ENCODE measurements around the gene RAB3IL1.
A peak's percentile ranks its signal among the peaks of the same experiment; 100 is the strongest.

RAB3IL1 gene

DNA sequence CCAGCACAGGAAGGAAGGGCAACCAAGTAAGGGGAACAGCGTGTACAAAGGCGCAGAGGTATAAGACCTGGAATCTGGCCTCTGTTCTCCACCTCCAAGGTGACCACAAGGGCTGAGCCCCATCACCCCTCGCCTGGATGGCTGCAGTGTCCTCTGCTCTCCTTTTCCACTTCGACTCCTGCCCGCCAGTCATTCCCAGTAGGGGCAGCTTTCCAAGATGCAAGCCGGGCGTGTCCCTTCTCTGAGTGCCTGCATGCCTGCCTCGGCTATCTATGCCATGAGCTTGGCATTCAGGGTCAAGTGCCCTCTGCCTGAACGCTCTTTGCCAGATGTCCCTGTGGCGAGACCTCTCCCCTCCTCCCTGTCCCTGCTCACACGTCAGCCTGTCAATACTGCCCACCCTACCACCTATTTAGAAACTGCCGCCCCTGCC, 43.0 kb downstream of the RAB3IL1 start:
- DNase-seq (ENCODE audit: low spot score in 2 of 2): no peak
- Histone ChIP-seq H3K9me3 (no peaks in the 10 kb centered on the region), H3K27me3 (ENCODE audit: low read depth) (no peaks in the 10 kb centered on the region), H3K4me3 (no peak overlapping the region), H3K36me3 (replicated peaks) (no peaks in the 10 kb centered on the region), H3K4me1 (peaks cover 3% of the 10 kb centered on the region)
- in situ Hi-C loops (cut with MboI; ENCODE audit: low sequenced_read_pairs): no loop called here

DNA sequence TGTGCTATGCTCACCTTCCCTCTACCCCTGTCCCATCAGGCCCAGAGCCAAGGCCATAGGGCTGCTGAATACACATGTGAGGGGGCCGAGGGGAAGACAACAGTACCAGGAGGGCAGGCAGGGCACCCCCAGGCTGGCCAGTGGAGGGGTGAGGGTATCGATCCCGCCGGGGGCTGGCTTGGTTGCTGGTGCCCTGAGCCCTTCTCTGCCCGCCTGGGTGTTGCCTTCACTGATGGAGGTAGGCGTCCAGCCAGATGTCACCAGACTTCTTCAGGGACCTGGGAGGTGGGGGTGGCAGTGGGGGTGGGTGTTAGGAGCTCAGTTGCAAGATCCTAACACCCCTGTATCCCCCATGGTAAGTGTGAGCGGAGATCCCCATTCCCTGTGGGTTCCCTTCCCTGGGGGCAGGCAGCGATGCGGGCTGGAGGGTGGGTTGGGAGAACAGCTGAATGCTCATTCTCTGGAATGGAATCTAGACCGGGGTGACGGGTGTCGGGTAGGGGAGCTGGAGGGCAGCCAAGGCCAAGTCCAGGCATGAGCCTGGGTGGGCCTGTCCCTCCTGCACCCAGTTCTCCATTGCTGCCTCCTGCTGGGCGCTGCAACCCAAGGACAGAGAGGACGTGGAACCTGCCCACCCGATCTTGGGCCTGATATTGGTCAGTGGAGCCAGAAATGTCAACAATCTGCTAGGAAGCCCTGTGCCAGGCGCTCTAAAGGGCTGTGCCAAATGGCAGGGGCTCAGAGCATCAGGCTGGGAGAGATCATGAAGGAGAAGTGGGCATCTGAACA, 43.6 kb downstream of the RAB3IL1 start:
- Histone ChIP-seq H3K4me3 (no peak overlapping the region), H3K4me1 (peaks cover 3% of the 10 kb centered on the region), H3K9me3 (no peaks in the 10 kb centered on the region), H3K36me3 (replicated peaks) (no peaks in the 10 kb centered on the region), H3K27me3 (ENCODE audit: low read depth) (no peaks in the 10 kb centered on the region)
- in situ Hi-C loops (cut with MboI; ENCODE audit: low sequenced_read_pairs): no loop called here
- DNase-seq (ENCODE audit: low spot score in 2 of 2): no peak

DNA sequence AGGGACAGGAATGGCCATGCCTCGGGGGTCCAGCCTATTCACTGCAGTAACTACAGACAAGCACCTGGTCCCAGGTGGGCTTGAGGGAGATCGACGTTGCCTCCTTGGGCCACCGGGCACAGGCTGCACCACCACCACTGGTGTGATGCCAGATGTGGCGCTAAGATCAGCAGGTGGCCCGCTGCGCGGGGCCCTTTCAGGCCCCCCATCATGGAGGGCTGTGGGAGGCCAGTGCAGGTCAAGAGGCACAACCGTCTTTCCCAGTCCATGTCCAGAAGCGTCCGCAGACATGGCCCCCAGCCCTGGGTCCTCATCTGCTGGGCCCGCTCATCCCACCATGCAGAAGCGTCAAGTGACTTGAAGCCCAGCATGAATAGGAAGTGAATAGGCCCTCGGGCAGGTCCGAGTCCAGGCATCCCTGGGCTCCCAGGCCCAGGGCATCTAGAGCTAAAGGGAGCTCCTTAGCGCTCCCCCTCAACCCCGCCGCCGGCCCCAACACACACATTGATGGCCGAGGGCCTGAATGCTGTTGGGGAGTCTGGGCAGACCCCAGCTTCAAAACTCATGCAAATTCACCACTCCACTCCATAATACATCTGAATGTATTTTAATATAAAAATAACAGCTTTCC, 44.3 kb downstream of the RAB3IL1 start:
- no peak for DNase-seq (ENCODE audit: low spot score in 2 of 2)
- in situ Hi-C loops (cut with MboI; ENCODE audit: low sequenced_read_pairs): no loop called here

DNA sequence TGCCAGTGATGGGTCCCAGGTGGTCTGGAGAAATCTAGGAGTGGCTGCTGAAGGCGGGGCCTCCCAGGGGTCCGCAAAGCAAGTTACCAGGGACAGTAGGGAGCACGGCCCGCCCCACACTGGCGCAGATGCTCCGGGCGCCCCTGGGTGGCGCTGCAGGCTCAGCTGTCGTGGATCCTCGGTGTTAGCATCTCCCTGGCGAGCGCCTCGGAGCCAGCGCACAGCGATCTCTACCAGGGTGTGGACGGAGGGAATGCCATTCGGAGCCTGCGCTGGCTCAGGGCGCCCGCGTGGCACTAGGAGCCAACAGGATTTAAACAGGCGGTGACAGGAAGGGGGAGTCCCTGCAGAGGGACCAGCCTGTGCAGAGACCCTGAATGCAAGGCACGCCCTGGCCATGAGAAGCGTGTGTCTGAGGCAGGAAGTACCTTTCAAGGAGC, 46.2 kb downstream of the RAB3IL1 start:
- Histone ChIP-seq H3K4me3 (no peak overlapping the region), H3K9me3 (no peaks in the 10 kb centered on the region), H3K36me3 (replicated peaks) (no peaks in the 10 kb centered on the region), H3K4me1 (peaks cover 3% of the 10 kb centered on the region), H3K27me3 (ENCODE audit: low read depth) (no peaks in the 10 kb centered on the region)
- in situ Hi-C loops (cut with MboI; ENCODE audit: low sequenced_read_pairs): no loop called here
- peak; percentile 74 to 91 for DNase-seq (ENCODE audit: low spot score in 2 of 2)

More for the DNA sequence above, 44.3 kb downstream of the RAB3IL1 start:
- Histone ChIP-seq H3K4me3 (no peak overlapping the region), H3K4me1 (peaks cover 3% of the 10 kb centered on the region), H3K9me3 (no peaks in the 10 kb centered on the region), H3K27me3 (ENCODE audit: low read depth) (no peaks in the 10 kb centered on the region), H3K36me3 (replicated peaks) (no peaks in the 10 kb centered on the region)

DNA sequence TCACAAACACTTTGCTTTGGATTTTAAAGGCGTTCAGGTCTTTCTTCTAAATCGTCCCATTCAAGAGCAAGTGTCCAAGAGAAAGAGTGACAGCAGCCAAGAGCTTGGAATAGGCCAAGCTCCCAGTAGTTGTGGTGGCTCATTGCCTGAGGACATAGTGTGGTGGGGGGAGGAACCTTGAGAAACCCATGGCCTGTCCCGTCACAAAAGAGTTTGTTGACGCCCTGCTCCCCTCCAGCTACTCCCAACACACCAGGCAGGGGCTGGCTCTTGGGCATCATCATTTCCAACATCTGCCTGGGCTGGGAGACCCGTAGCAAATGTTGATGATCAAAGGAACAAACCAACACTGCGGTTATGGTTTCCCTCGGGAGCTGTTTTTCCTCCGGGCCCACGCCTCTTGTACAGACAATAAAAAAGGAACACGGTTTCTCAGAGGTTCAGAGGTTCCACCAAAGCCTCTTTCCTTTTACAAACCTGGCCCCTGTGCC, 46.8 kb downstream of the RAB3IL1 start:
- H3K27me3 ChIP-seq (ENCODE audit: low read depth): no peaks in the 10 kb centered on the region
- no peak for DNase-seq (ENCODE audit: low spot score in 2 of 2)
- H3K4me3 ChIP-seq: no peak overlapping the region
- peaks cover 3% of the 10 kb centered on the region for H3K4me1 ChIP-seq
- peaks cover 5% of the 10 kb centered on the region for H3K36me3 ChIP-seq (replicated peaks)
- in situ Hi-C loops (cut with MboI; ENCODE audit: low sequenced_read_pairs): no loop called here
- H3K9me3 ChIP-seq: no peaks in the 10 kb centered on the region

DNA sequence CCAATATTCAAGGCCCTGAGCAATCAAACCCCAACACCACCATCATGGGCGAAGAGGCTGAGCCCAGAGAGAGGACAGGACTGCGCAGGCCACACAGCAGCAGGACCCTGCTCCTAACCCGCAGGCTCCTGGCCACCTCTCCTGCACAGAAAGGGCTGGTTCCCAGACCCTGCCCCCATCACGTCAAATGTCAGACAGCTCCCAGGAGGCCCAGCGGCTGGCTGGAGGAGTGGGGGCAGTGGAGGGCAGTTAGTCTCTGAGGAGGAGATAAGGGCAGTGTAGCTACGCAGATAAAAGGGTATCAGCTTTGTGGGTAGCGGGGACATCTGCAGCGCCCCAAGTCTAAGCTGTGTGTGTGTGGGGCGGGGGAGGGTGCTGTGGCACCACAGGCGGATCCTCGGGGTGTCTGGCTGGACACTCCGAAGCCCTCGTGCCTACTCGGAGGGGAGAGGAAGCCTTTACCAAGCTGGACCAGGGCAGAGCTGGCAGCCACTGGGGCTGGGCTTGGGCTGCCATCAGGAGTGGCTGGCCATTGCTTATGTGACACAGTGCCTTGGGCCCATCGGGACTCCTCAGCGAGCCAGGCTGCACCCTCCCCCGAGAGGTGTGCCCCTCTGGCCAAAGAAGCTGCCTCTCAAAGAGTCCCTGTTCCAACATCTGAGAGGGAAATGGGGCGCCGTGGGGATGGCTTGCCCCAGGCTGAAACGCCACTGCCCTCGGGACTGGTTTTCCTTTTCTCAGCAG, 47.5 kb downstream of the RAB3IL1 start:
- Histone ChIP-seq H3K27me3 (ENCODE audit: low read depth) (no peaks in the 10 kb centered on the region), H3K9me3 (no peaks in the 10 kb centered on the region), H3K4me3 (no peak overlapping the region), H3K36me3 (replicated peaks) (peaks cover 12% of the 10 kb centered on the region), H3K4me1 (peaks cover 3% of the 10 kb centered on the region)
- in situ Hi-C loops (cut with MboI; ENCODE audit: low sequenced_read_pairs): no loop called here
- DNase-seq (ENCODE audit: low spot score in 2 of 2): no peak

DNA sequence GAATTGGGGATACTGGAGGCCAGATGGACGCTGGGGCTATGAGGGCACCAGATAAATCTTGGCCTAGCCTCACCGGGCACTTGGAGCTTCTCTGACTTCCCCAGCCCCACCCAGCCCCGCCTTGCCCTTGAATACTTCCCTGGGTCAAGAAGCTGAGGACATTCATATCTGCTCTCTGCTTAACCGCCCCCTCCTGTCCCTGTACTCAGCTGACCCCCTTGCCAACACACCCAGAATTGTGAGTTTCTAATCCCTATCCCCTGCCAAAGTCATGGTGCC, 48.0 kb downstream of the RAB3IL1 start:
- Histone ChIP-seq H3K4me1 (peaks cover 3% of the 10 kb centered on the region), H3K4me3 (no peak overlapping the region), H3K27me3 (ENCODE audit: low read depth) (no peaks in the 10 kb centered on the region), H3K9me3 (no peaks in the 10 kb centered on the region), H3K36me3 (replicated peaks) (peaks cover 12% of the 10 kb centered on the region)
- in situ Hi-C loops (cut with MboI; ENCODE audit: low sequenced_read_pairs): no loop called here
- DNase-seq (ENCODE audit: low spot score in 2 of 2): no peak

DNA sequence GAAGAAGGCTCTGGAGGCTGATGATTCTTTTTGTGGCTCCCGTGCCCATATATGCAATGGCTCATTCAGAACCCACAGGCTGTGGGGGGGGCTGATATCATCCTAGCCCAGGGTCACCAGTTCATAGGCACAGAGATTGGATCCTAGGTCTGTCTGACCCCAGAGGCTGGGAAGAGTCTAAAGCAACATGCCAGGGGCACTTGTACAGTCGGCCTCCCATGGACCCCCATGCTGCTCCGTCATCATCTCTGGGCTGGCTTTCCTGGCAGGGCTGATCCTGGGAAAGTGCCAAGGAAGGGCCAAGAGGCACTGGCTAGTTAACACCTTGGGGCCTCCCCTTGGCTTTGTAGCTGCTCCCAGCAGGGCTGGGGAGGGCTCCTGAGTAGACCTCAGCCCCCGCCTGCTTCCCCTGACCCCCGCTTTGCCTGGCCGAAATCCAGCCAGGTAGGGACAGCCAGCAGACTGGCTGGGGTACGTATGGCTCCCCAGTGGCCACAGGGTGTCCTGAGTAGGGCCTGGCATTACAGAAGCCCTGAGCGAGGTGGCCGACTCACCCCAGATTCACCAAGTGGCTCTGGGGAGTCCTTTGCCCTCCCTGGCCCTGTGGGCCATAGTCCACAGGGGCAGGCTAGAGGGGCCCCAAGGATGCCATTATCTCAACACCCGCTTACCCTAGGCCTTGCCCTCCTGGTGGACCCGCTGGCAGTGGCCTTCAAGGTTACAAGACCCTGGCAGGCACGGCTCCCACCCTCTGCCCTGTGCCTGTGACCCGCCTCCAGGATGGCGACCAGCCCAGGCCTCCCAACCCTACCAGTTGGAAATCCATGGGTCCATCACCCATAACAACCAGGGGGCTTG, 48.6 kb downstream of the RAB3IL1 start:
- peaks cover 12% of the 10 kb centered on the region for H3K36me3 ChIP-seq (replicated peaks)
- DNase-seq (ENCODE audit: low spot score in 2 of 2): no peak
- H3K4me1 ChIP-seq: peaks cover 3% of the 10 kb centered on the region
- H3K9me3 ChIP-seq: no peaks in the 10 kb centered on the region
- in situ Hi-C loops (cut with MboI; ENCODE audit: low sequenced_read_pairs): no loop called here
- no peak overlapping the region for H3K4me3 ChIP-seq
- no peaks in the 10 kb centered on the region for H3K27me3 ChIP-seq (ENCODE audit: low read depth)

DNA sequence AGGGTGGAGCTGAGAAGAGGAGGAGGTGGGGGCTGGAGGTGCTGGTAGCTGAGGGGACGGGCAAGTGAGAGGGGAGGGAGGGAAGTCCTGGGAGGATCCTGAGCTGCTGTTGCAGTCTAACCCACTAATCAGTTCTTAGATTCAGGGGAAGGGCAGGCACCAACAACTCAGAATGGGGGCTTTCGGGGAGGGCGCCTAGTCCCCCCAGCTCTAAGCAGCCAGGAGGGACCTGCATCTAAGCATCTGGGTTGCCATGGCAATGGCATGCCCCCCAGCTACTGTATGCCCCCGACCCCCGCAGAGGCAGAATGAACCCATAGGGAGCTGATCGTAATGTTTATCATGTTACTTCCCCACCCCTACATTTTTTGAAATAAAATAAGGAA, 50.4 kb downstream of the RAB3IL1 start:
- no peaks in the 10 kb centered on the region for H3K9me3 ChIP-seq
- H3K4me1 ChIP-seq: peaks cover 3% of the 10 kb centered on the region
- no peak overlapping the region for H3K4me3 ChIP-seq
- peaks cover 24% of the 10 kb centered on the region for H3K36me3 ChIP-seq (replicated peaks)
- DNase-seq (ENCODE audit: low spot score in 2 of 2): no peak
- in situ Hi-C loops (cut with MboI; ENCODE audit: low sequenced_read_pairs): no loop called here
- no peaks in the 10 kb centered on the region for H3K27me3 ChIP-seq (ENCODE audit: low read depth)

DNA sequence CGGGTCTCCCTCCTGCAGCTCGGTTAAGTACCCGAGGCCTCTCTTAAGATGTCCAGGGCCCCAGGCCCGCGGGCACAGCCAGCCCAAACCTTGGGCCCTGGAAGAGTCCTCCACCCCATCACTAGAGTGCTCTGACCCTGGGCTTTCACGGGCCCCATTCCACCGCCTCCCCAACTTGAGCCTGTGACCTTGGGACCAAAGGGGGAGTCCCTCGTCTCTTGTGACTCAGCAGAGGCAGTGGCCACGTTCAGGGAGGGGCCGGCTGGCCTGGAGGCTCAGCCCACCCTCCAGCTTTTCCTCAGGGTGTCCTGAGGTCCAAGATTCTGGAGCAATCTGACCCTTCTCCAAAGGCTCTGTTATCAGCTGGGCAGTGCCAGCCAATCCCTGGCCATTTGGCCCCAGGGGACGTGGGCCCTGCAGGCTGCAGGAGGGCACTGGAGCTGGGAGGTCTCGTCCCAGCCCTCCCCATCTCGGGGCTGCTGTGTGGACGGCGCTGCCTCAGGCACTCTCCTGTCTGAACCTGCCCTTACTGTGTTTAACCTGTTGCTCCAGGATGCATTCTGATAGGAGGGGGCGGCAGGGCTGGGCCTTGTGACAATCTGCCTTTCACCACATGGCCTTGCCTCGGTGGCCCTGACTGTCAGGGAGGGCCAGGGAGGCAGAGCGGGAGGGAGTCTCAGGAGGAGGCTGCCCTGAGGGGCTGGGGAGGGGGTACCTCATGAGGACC, 51.0 kb downstream of the RAB3IL1 start:
- Histone ChIP-seq H3K27me3 (ENCODE audit: low read depth) (no peaks in the 10 kb centered on the region), H3K36me3 (replicated peaks) (peaks cover 28% of the 10 kb centered on the region), H3K4me1 (peaks cover 1% of the 10 kb centered on the region), H3K9me3 (no peaks in the 10 kb centered on the region), H3K4me3 (no peak overlapping the region)
- in situ Hi-C loops (cut with MboI; ENCODE audit: low sequenced_read_pairs): no loop called here
- DNase-seq (ENCODE audit: low spot score in 2 of 2): no peak

DNA sequence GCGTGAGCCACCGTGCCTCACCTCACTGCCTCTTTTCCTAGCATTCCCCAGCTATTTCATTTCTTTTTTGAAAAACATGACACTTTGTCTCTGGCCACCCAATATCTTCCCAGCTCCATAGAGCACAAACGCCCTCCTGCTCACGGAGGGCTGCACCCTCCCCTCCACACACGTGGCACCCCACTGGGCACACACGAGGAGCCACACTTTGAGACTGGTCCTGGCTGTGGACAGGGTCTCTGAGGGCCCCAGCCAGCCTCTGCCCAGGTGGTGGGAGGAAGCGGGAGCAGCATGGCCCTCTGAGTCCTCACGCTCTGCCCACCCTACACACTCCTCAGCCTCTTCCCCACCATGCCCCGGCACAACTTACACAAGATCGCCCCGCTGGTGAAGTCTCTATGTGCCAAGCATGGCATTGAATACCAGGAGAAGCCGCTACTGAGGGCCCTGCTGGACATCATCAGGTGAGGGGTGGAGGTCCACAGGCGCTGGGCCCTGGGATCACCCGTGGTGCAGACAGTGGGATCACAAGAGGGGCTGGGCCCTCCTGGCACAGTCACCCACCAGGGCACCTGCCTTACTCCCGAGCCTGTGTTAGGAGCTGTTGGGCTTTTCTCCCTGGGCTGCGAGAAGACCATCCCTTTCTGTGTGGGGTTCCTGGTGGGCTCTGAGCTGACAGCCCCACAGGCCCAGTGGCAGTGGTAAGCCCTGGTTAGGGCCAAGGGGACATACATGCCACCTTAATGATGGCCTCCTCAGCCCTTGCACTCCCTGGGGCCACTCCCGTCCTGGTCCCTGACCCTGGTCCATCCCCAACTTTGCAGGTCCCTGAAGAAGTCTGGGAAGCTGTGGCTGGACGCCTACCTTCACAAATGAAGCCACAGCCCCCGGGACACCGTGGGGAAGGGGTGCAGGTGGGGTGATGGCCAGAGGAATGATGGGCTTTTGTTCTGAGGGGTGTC, 52.3 kb downstream of the RAB3IL1 start:
- H3K27me3 ChIP-seq (ENCODE audit: low read depth): no peaks in the 10 kb centered on the region
- H3K4me3 ChIP-seq: no peak overlapping the region
- no peaks in the 10 kb centered on the region for H3K4me1 ChIP-seq
- H3K36me3 ChIP-seq (replicated peaks): peaks cover 37% of the 10 kb centered on the region
- in situ Hi-C loops (cut with MboI; ENCODE audit: low sequenced_read_pairs): no loop called here
- no peaks in the 10 kb centered on the region for H3K9me3 ChIP-seq
- no peak for DNase-seq (ENCODE audit: low spot score in 2 of 2)

DNA sequence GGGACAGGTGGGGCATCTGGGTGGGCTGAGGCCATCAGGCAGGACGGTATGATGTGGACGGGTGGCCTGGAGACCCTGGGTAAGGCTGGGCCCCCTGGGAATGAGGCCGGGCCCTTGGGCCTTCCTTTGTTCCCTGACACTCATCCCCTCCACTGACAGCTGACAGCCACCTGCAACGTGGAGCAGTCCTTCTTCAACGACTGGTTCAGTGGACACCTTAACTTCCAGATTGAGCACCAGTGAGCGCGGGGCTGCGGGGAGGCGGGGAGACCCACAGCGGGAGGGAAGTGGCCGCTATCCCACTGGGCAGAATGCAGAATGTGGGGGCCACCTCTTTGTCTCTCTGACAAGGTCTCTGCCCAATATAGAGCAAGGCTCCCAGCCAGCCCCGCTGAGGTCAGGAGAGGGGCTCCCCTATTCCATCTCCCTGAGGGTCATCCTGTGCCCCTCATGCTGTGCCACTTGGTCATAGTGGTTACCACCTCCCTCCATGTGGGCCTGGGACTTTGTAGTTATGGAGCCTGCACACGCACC, 53.8 kb downstream of the RAB3IL1 start:
- Histone ChIP-seq H3K36me3 (replicated peaks) (peaks cover 52% of the 10 kb centered on the region), H3K9me3 (no peaks in the 10 kb centered on the region), H3K27me3 (ENCODE audit: low read depth) (no peaks in the 10 kb centered on the region), H3K4me1 (no peaks in the 10 kb centered on the region), H3K4me3 (no peak overlapping the region)
- DNase-seq (ENCODE audit: low spot score in 2 of 2): no peak
- in situ Hi-C loops (cut with MboI; ENCODE audit: low sequenced_read_pairs): no loop called here
